Activated CD8-positive, alpha-beta memory T cell treated with anti-CD3 and anti-CD28 coated beads, Interleukin-2, amount 50 U/mL, for 48 hours (primary cell): Measurements from ENCODE around the gene SIDT1.
"Not testable (repeated sequence)": the region's sequence is repeated elsewhere in the genome, so short reads cannot be mapped to it uniquely, and the experiment has no call there.

Experiments
- DNase-seq: peaks from one replicate; pipeline ENCODE4 v3.0.0-alpha.2; 2020

SIDT1 gene

GRCh38 chr3:113600418-113601182 lies 68.2 kb downstream of the SIDT1 start:
- DNase-seq, result no peak

- no peak for DNase-seq
These were observed 68.9 kb downstream of the SIDT1 start for GRCh38 chr3:113601240-113601639.

GRCh38 chr3:113602256-113602655 lies 69.9 kb downstream of the SIDT1 start:
- no peak for DNase-seq

GRCh38 chr3:113602836-113603235 lies 70.5 kb downstream of the SIDT1 start:
- no peak for DNase-seq

GRCh38 chr3:113606539-113607218 lies 74.3 kb downstream of the SIDT1 start:
- DNase-seq, result peak; percentile 59

- no peak for DNase-seq
These were observed 74.9 kb downstream of the SIDT1 start for GRCh38 chr3:113607219-113607596.

GRCh38 chr3:113614402-113614801 lies 82.0 kb downstream of the SIDT1 start:
- no peak for DNase-seq

- no peak for DNase-seq
These were observed 83.6 kb downstream of the SIDT1 start for GRCh38 chr3:113615976-113616375.

- DNase-seq, result no peak
These were observed 85.4 kb downstream of the SIDT1 start for GRCh38 chr3:113617726-113618125.

- no peak for DNase-seq
These were observed 87.7 kb downstream of the SIDT1 start for GRCh38 chr3:113620091-113620490.

- no peak for DNase-seq
These were observed 91.0 kb downstream of the SIDT1 start for GRCh38 chr3:113623324-113623723.

- no peak for DNase-seq
These were observed 91.5 kb downstream of the SIDT1 start for GRCh38 chr3:113623811-113624210.

- DNase-seq, result no peak
These were observed 93.5 kb downstream of the SIDT1 start for GRCh38 chr3:113625834-113626233.

- DNase-seq, result no peak
These were observed 94.4 kb downstream of the SIDT1 start for GRCh38 chr3:113626503-113627371.

GRCh38 chr3:113628316-113628715 lies 96.0 kb downstream of the SIDT1 start:
- DNase-seq, result no peak

- DNase-seq, result no peak
These were observed 96.4 kb downstream of the SIDT1 start for GRCh38 chr3:113628788-113629187.

- no peak for DNase-seq
These were observed 97.4 kb downstream of the SIDT1 start for GRCh38 chr3:113629584-113630421.

- DNase-seq, result no peak
These were observed 98.7 kb downstream of the SIDT1 start for GRCh38 chr3:113630956-113631542.

- DNase-seq, result no peak
These were observed 99.2 kb downstream of the SIDT1 start for GRCh38 chr3:113631573-113631972.

GRCh38 chr3:113634782-113635474 lies 102.6 kb downstream of the SIDT1 start:
- DNase-seq, result no peak

- not testable (repeated sequence) for DNase-seq
These were observed 103.7 kb downstream of the SIDT1 start for GRCh38 chr3:113636034-113636433.

GRCh38 chr3:113637756-113638155 lies 105.4 kb downstream of the SIDT1 start:
- DNase-seq, result no peak
